Measurements from ENCODE around the gene MID1.
"Not testable (repeated sequence)": the region's sequence is repeated elsewhere in the genome, so short reads cannot be mapped to it uniquely, and the experiment has no call there.

MID1 gene

DNA sequence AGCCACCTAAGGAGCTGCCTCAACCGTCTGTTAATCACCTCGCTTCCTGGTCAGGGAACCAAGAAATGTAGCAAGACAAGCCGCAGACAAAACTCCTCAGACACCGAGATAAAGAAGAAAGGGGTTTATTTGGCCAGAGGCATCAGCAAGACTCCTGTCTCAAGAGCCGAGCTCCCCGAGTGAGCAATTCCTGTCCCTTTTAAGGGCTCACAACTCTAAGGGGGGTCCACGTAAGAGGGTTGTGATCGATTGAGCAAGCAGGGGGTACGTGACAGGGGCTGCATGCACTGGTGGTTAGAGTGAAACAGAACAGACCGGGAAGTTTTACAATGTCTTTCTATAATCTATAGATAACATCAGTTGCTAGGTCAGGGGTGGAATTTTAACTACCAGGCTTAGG, 30.6 kb downstream of the MID1 start:
- H3K36me3 ChIP-seq (ENCODE audit: control insufficient read depth, low read depth, low read length); H3K27me3 ChIP-seq (ENCODE audit: control insufficient read depth, insufficient read depth, low read length); H3K27ac ChIP-seq (ENCODE audit: low read length); H3K9ac ChIP-seq (ENCODE audit: low read length); H3K9me3 ChIP-seq (ENCODE audit: control insufficient read depth, low read depth, low read length); H3K4me3 ChIP-seq (ENCODE audit: low read length): not testable (repeated sequence)
- H3K4me1 ChIP-seq (ENCODE audit: control insufficient read depth, low read depth, low read length) = peaks cover 26% of the 10 kb centered on the region

DNA sequence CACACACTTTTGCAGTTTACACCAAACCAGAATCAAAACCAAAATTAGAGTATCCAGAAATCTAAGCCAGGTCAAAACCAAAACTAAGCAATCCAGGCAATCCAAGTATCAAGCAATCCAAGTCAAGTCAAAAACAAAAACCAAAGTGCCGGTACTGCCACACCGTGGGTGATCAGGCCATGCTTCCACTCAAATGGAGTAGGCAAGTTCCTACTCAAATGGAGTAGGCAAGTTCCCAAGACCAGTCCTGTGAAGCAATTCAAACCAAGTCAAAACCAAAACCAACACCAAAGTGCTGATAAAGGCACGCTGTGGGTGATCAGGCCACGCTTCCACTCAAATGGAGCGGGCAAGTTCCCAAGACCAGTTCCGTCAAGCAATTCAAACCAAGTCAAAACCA, 31.3 kb downstream of the MID1 start:
- Histone ChIP-seq H3K9me3 (ENCODE audit: control insufficient read depth, low read depth, low read length) (no peaks in the 10 kb centered on the region), H3K4me1 (ENCODE audit: control insufficient read depth, low read depth, low read length) (peaks cover 26% of the 10 kb centered on the region), H3K4me3 (ENCODE audit: low read length) (no peak overlapping the region), H3K27me3 (ENCODE audit: control insufficient read depth, insufficient read depth, low read length) (no peaks in the 10 kb centered on the region), H3K36me3 (ENCODE audit: control insufficient read depth, low read depth, low read length) (no peaks in the 10 kb centered on the region), H3K9ac (ENCODE audit: low read length) (no peak overlapping the region), H3K27ac (ENCODE audit: low read length) (no peak overlapping the region)

DNA sequence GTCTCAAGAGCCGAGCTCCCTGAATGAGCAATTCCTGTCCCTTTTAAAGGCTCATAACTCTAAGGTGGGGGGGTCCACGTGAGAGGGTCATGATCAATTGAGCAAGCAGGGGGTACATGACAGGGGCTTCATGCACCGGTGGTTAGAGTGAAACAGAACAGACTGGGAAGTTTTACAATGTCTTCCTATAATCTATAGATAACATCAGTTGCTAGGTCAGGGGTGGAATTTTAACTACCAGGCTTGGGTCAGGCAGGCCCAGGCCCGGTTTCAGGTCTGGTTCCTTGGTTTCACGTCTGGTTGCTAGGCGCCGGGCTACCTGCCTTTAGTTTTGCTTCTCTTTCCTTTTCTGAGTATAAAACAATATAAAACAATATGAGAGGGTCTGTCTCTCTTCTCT, 35.5 kb downstream of the MID1 start:
- H3K4me1 ChIP-seq (ENCODE audit: control insufficient read depth, low read depth, low read length) = peaks cover 17% of the 10 kb centered on the region
- not testable (repeated sequence) for H3K27ac ChIP-seq (ENCODE audit: low read length); H3K36me3 ChIP-seq (ENCODE audit: control insufficient read depth, low read depth, low read length); H3K4me3 ChIP-seq (ENCODE audit: low read length); H3K27me3 ChIP-seq (ENCODE audit: control insufficient read depth, insufficient read depth, low read length); H3K9me3 ChIP-seq (ENCODE audit: control insufficient read depth, low read depth, low read length); H3K9ac ChIP-seq (ENCODE audit: low read length)

DNA sequence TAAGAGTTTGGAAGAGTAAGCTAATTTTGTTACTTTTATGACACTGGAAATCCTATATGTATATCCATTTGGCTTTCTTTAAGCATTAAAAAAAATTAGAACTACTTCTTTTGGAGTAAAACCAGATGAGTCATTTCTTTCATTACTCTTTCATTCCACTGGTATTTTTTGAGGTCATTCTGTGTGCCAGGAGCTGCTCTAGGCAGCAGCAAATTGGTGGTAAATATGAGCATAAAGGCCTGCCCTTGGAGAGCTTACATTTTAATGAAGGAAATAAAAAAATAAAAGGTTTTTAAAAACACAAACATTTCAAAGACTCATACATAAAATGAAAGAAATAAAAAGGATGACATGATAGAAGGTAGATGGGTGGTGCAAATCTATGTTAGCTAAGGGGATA, 37.4 kb downstream of the MID1 start:
- no peaks in the 10 kb centered on the region for H3K27me3 ChIP-seq (ENCODE audit: control insufficient read depth, insufficient read depth, low read length)
- H3K4me3 ChIP-seq (ENCODE audit: low read length) = no peak overlapping the region

DNA sequence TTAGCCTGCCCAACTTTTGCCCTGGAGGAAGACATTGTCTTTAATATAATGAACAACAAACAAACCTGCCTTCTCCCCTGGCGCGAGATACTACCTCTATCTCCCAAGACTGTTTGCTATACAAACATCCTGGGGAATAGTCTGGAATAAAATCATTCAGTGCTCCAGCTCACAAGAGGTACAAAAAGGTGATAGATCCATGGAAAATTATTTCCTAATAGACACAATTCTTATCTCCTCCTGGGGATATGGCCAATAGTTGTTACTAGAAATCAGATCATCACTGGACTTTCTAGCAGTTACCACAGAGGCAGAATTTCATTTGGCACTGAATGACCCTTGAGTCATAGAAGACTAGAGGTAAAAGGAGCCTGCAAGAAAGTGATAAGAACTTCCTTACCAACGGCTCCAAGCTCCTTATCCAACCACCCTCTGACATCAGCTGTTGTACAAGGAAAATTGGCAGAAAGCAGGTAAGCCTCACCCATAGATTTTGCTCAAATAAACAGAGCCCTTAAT, 38.1 kb downstream of the MID1 start:
- Histone ChIP-seq H3K9me3 (ENCODE audit: control insufficient read depth, low read depth, low read length) (no peaks in the 10 kb centered on the region), H3K4me3 (ENCODE audit: low read length) (no peak overlapping the region), H3K27me3 (ENCODE audit: control insufficient read depth, insufficient read depth, low read length) (no peaks in the 10 kb centered on the region), H3K27ac (ENCODE audit: low read length) (no peak overlapping the region), H3K36me3 (ENCODE audit: control insufficient read depth, low read depth, low read length) (no peaks in the 10 kb centered on the region), H3K4me1 (ENCODE audit: control insufficient read depth, low read depth, low read length) (peaks cover 16% of the 10 kb centered on the region), H3K9ac (ENCODE audit: low read length) (no peak overlapping the region)

More for the DNA sequence above, 37.4 kb downstream of the MID1 start:
- H3K9ac ChIP-seq (ENCODE audit: low read length) = no peak overlapping the region
- H3K9me3 ChIP-seq (ENCODE audit: control insufficient read depth, low read depth, low read length) = no peaks in the 10 kb centered on the region
- H3K4me1 ChIP-seq (ENCODE audit: control insufficient read depth, low read depth, low read length) = peaks cover 16% of the 10 kb centered on the region
- H3K27ac ChIP-seq (ENCODE audit: low read length) = no peak overlapping the region
- no peaks in the 10 kb centered on the region for H3K36me3 ChIP-seq (ENCODE audit: control insufficient read depth, low read depth, low read length)

DNA sequence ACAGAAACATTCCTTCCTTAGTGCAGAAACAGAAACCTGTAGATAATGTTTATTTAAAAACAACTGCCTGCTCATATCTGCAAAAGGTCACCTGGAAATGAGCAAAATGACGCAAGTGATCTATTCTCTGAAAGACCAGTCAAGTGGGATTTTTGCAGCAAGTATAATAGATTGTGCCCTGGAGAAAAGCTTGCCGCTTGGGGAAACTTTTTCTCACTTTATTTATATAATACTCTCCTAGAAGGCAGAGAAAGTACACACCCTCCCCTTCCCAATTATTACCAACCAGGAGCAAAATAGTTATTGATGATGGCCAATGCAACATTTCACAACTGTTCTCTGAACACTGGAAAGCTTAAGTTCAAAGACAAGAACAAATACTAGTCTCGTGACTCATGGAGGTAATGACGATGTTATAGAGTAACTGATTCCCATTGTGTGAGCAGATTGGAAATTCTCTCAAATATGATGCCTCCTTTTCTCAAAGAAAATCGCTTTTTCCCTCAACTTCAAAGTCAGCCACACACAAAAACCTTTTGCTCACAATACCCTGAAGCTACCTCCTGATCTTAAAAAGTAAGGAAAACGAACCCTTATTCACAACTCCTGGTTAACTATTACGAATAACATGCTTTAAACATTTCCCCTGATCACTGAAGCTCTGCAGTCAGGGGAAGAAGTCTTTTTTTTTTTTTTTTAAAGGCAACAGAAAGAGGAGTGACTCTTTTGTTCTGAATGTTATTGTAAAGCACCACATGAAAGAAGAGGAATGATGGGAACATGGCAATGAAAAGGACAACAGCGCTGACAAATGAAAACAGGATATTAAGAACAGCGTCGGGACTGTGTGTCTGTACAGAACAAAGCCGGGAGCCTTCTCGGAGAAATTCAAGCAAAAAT, 41.0 kb downstream of the MID1 start:
- no peaks in the 10 kb centered on the region for H3K27me3 ChIP-seq (ENCODE audit: control insufficient read depth, insufficient read depth, low read length)
- no peak overlapping the region for H3K4me3 ChIP-seq (ENCODE audit: low read length)
- no peak overlapping the region for H3K9ac ChIP-seq (ENCODE audit: low read length)
- peaks cover 25% of the 10 kb centered on the region for H3K4me1 ChIP-seq (ENCODE audit: control insufficient read depth, low read depth, low read length)
- peak overlapping the region; percentile 16 for H3K27ac ChIP-seq (ENCODE audit: low read length)
- H3K9me3 ChIP-seq (ENCODE audit: control insufficient read depth, low read depth, low read length) = no peaks in the 10 kb centered on the region
- no peaks in the 10 kb centered on the region for H3K36me3 ChIP-seq (ENCODE audit: control insufficient read depth, low read depth, low read length)

DNA sequence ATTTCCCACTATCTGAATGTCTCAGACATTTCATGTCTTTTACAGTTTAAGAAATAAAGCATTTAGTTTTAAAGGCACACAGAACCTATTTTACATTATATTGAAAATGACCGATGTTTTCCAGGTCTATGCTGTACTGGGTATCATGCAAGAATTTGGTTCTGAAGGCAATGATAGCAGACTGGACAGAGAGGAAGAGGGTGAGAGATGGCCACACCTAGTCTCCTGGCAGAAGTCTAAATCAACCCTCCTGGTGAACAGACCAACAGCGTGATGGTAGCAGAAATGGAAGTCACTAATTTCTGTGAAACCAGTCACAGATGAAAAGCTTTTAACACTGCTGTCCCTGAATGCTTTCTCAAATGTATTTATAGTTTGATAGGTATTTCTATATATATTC, 41.9 kb downstream of the MID1 start:
- Histone ChIP-seq H3K27me3 (ENCODE audit: control insufficient read depth, insufficient read depth, low read length) (no peaks in the 10 kb centered on the region), H3K9ac (ENCODE audit: low read length) (no peak overlapping the region), H3K4me1 (ENCODE audit: control insufficient read depth, low read depth, low read length) (peaks cover 25% of the 10 kb centered on the region), H3K27ac (ENCODE audit: low read length) (no peak overlapping the region), H3K4me3 (ENCODE audit: low read length) (no peak overlapping the region), H3K36me3 (ENCODE audit: control insufficient read depth, low read depth, low read length) (no peaks in the 10 kb centered on the region), H3K9me3 (ENCODE audit: control insufficient read depth, low read depth, low read length) (no peaks in the 10 kb centered on the region)

DNA sequence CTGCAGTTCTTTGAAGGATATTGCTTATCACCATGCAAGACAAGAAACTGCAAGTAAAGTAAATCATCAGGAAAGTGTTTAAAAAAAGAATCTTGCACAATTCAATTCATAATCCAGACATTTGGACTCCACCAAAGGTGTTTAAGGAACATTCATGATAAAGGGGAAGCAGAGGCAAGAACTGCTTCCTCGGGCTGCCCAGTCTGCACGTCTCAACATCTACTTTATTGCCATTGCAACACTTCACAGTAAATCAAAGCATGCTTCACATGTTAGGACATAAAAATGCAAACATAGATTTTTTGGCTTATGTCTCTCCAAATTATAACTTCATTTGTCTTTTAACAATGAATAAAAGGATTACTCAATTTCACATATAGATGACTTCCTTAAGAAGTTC, 42.5 kb downstream of the MID1 start:
- Histone ChIP-seq H3K9me3 (ENCODE audit: control insufficient read depth, low read depth, low read length) (no peaks in the 10 kb centered on the region), H3K36me3 (ENCODE audit: control insufficient read depth, low read depth, low read length) (no peaks in the 10 kb centered on the region), H3K27ac (ENCODE audit: low read length) (no peak overlapping the region), H3K4me1 (ENCODE audit: control insufficient read depth, low read depth, low read length) (peaks cover 25% of the 10 kb centered on the region), H3K9ac (ENCODE audit: low read length) (no peak overlapping the region), H3K4me3 (ENCODE audit: low read length) (no peak overlapping the region), H3K27me3 (ENCODE audit: control insufficient read depth, insufficient read depth, low read length) (no peaks in the 10 kb centered on the region)

DNA sequence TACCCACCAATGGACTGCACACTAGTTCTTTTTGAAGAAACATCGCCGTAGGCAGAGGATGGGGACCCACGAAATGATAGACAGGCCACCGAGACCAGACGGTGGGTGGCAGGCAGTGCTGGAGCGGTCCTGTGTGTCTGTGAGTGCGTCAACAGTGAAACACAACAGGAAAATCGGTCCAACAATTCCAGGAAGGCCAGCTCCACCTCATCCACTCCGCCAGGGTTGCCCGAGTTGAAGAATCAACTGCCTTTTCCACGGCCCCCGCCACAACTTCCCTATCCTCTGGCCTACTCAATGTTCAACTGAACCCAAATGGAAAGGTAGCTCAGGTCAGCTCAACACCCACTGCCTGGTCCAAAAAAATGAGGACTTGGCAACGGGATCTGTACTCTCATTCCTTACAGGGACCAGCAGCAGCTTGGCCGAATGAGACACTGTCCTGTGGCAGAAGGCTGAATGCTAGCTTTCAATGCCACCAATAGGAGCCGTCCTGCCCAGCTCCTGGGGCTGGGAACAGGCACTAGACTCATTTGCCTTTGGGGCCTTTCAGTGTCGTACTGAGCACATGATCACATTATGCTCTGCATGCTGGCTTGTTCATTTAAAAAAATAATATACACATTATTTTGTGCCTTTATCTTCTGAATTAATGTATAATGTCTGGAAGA, 43.5 kb downstream of the MID1 start:
- no peak overlapping the region for H3K4me3 ChIP-seq (ENCODE audit: low read length)
- H3K9me3 ChIP-seq (ENCODE audit: control insufficient read depth, low read depth, low read length) = no peaks in the 10 kb centered on the region
- peaks cover 25% of the 10 kb centered on the region for H3K4me1 ChIP-seq (ENCODE audit: control insufficient read depth, low read depth, low read length)
- H3K9ac ChIP-seq (ENCODE audit: low read length) = no peak overlapping the region
- H3K36me3 ChIP-seq (ENCODE audit: control insufficient read depth, low read depth, low read length) = no peaks in the 10 kb centered on the region
- H3K27me3 ChIP-seq (ENCODE audit: control insufficient read depth, insufficient read depth, low read length) = no peaks in the 10 kb centered on the region
- no peak overlapping the region for H3K27ac ChIP-seq (ENCODE audit: low read length)

DNA sequence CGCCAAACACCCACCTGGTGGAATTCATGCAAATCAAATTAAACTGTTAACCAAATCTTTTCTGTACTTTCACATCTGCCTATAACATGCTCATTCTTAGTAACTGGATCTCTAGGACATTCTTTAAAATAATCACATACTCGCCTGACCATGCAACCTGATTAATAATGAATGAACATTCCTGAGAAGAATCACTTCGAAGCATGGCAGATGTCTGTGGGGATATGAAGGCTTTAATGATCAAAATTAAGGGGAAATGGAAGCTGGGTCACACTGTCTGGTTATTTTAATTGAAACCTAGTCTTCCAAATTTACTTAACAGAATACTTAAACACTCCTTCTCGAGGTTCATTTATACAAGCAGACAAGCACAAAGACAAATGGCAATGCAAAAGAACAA, 44.2 kb downstream of the MID1 start:
- Histone ChIP-seq H3K27me3 (ENCODE audit: control insufficient read depth, insufficient read depth, low read length) (no peaks in the 10 kb centered on the region), H3K9ac (ENCODE audit: low read length) (no peak overlapping the region), H3K4me1 (ENCODE audit: control insufficient read depth, low read depth, low read length) (peaks cover 25% of the 10 kb centered on the region), H3K27ac (ENCODE audit: low read length) (no peak overlapping the region), H3K4me3 (ENCODE audit: low read length) (no peak overlapping the region), H3K9me3 (ENCODE audit: control insufficient read depth, low read depth, low read length) (no peaks in the 10 kb centered on the region), H3K36me3 (ENCODE audit: control insufficient read depth, low read depth, low read length) (no peaks in the 10 kb centered on the region)

DNA sequence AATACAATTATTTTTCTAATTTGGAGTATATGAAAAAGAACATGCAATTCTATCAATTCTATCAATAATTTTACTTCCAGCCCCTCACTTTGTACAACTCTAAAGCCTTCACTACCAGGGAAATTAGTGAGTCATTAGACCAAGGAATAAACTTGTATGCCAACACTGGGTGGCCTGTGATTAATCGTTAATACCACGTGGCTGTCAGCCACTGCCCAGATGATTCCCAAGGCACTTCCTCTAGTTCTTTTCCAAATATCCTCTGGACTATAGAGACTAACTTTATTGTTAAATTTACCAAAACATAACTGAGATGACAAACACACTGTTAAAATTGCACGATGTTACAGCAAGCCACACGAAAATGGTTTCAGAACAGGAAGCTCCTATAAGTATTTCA, 45.7 kb downstream of the MID1 start:
- H3K36me3 ChIP-seq (ENCODE audit: control insufficient read depth, low read depth, low read length) = no peaks in the 10 kb centered on the region
- H3K4me3 ChIP-seq (ENCODE audit: low read length) = no peak overlapping the region
- H3K27me3 ChIP-seq (ENCODE audit: control insufficient read depth, insufficient read depth, low read length) = no peaks in the 10 kb centered on the region
- H3K9me3 ChIP-seq (ENCODE audit: control insufficient read depth, low read depth, low read length) = no peaks in the 10 kb centered on the region
- peaks cover 18% of the 10 kb centered on the region for H3K4me1 ChIP-seq (ENCODE audit: control insufficient read depth, low read depth, low read length)
- no peak overlapping the region for H3K9ac ChIP-seq (ENCODE audit: low read length)
- H3K27ac ChIP-seq (ENCODE audit: low read length) = no peak overlapping the region

Measured in iPS-18a (cell line).